Endometrium (tissue), 2 donors: ENCODE data around the gene NHLRC3.
"Not testable (repeated sequence)": the region's sequence is repeated elsewhere in the genome, so short reads cannot be mapped to it uniquely, and the experiment has no call there.

Experiments
- FAIRE-seq: peaks from 2 replicates; lab custom pipeline; 2012; peaks lifted over from hg19 to GRCh38; lab: Jason Lieb, UNC
- donor health status: control.
- donor health status: control.

The NHLRC3 gene, protein sequence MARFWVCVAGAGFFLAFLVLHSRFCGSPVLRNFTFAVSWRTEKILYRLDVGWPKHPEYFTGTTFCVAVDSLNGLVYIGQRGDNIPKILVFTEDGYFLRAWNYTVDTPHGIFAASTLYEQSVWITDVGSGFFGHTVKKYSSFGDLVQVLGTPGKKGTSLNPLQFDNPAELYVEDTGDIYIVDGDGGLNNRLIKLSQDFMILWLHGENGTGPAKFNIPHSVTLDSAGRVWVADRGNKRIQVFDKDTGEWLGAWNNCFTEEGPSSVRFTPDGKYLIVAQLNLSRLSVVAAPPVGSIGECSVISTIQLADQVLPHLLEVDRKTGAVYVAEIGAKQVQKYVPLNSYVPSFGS

GRCh38 chr13:39037880-39038568 lies at the start of gene NHLRC3, which contains the start of gene PROSER1:
Gene NHLRC3 (plus strand): TSS chr13:39038456. CDS start chr13:39038640, 184 bp downstream.
Gene PROSER1 (minus strand): TSS chr13:39038089. CDS start chr13:39037242, 847 bp downstream.
- peak; percentile 86 for FAIRE-seq

- FAIRE-seq = no peak
These were observed 47.6 kb upstream of the NHLRC3 start, which contains the start of gene STOML3 for GRCh38 chr13:38990693-38991092. Gene STOML3 (minus strand): TSS chr13:38990831. CDS start chr13:38990721, 110 bp downstream.

DNA sequence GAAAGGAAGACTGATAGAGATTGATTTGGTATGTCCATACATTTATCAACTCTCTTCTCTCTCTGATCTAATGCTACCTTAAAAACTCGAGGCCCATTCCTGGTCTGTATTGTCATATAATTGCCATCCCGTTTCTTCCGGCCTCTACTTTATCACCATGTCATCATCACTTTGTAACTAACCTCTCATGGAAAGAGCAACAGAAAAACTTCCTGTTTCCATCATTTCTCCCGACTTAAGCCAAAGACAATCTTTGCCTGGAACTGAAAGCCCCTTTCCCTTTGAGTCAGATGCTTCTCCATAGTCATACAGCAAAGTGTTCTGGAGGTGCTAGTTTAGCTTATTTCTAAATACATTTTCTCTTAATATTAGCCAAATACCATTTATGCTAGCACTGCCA lies 44.9 kb upstream of the NHLRC3 start:
- no peak for FAIRE-seq

DNA sequence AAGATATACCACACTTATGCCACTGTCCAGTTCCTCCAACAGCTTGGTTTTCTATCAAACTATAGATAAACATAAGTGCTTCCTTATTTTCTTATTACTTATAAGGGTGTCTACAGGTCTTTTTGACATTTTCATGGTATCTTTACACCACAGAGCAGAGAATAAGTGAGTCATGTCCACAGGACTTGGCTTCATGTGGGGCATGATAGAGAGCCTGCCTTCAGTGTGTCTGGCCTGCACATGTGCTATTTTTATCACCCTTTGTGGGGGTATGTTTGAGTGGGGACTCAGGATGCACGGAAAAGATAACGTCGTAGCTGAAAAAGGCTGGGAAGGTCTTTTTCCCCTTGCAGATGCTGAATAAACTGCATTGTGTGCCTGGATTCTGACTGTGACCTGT lies 39.5 kb upstream of the NHLRC3 start:
- no peak for FAIRE-seq

- FAIRE-seq = not testable (repeated sequence)
These were observed 31.7 kb upstream of the NHLRC3 start for GRCh38 chr13:39006371-39007111.

GRCh38 chr13:39012608-39013007 lies 25.6 kb upstream of the NHLRC3 start:
- no peak for FAIRE-seq

GRCh38 chr13:39013462-39013861 lies 24.8 kb upstream of the NHLRC3 start:
- FAIRE-seq = no peak

DNA sequence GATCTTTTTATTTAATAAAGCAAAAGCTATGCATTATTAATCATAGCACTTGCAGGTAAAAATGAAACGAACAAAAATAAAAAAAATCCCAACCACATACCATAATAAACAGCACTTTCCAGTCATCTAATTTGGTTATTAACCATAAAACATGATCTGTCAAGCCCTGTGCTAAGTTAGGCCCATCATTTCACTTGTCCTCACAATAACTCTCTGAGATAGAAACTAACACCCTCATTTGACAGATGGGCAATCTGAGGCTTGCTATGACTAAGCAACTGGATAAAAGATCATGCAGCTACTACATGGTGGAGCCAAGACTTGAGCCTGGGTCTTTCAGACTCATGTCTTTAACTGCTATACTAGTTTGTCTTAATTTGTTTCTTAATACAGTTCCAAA lies 22.2 kb upstream of the NHLRC3 start:
- FAIRE-seq = no peak

- peak; percentile 37 for FAIRE-seq
These were observed 21.5 kb upstream of the NHLRC3 start for GRCh38 chr13:39016787-39017186.

DNA sequence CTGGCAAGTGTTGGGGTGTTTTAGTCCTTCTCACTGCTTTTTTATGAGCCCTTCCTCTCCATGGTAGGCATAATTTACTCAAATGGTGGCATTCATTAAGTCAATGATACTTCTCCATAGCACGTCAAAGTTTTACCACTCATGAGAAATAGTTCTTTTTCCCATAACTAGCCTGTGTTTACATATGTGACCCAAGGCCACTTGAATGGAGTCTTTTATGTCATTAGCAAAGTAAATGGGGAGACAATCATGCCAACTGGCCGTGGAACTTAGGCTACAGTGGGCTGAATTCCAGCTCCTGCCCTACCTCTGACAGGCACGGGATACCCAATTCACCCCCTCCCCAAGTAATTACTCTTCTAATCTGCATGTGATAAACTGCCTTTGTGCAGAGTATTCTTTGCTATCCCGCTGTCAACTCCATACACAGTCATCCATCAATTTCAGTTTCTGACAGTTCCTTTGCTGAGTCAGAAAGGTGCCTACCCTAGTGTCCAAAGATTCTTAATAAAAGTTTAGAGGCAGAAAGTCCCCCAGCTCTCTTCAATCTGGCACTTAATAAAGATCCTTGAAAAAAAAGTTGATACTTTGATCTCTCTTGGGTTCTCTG lies 17.3 kb upstream of the NHLRC3 start:
- no peak for FAIRE-seq

DNA sequence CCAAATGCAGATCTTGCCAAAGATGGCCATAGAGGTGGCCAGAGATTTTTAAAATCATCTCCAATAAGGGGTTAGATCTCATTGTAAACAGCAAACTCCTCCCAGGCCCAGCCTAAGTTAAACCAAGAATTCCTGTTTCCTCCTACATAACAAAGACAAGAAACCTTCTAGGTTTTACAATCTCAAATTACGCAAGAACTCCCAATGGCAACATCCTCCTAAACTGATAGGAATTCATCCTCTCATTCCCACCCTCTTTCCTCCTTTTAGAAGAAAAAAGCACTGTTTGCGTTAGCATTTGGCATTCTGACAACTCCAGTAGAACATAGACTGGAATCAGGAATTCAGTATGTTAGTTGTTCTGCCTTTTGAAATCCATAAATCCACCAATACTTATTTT lies 14.9 kb upstream of the NHLRC3 start:
- FAIRE-seq = no peak

- FAIRE-seq = no peak
These were observed 14.5 kb upstream of the NHLRC3 start for GRCh38 chr13:39023761-39024160.

DNA sequence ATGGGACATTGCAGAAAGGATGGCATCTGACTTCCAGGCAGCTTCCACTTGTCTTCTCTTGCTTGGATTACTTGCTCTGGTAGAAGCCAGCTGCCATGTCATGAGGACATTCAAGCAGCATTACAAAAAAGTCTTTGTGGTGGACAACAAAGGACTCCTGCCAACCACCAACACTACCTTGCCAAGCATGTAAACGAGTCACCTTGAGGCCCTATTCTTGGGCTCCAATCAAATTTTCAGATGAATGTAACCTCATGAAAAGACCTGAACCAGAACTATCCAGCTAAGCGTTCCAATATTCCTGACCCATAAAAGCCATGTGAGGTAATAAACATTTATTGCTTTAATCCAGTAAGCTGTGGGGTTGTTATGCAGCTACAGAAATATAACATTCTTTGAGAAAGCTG lies 12.8 kb upstream of the NHLRC3 start:
- FAIRE-seq = no peak

- no peak for FAIRE-seq
These were observed 6.1 kb upstream of the NHLRC3 start for GRCh38 chr13:39032150-39032549.

- no peak for FAIRE-seq
These were observed 4.2 kb upstream of the NHLRC3 start for GRCh38 chr13:39034085-39034484.

- no peak for FAIRE-seq
These were observed 3.1 kb upstream of the NHLRC3 start for GRCh38 chr13:39035204-39035603.

DNA sequence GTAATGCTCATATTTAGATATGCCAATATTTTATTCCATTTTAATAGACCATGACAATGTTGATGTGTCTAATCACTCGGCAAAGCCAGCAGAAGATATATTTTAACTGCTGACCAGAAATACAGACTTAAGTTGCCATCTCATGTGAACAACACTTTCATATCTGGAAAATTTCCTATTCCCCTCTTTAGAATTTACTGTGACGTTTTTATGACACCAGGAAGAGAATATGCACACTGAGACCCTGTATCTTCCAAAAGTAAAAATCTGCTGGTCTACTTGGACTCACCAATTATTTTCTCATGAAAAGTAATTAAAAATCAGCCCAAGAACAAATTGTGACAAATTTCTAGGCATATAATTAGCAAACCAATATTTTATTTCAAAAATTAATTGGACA lies 2.5 kb upstream of the NHLRC3 start:
- FAIRE-seq = peak; percentile 29

DNA sequence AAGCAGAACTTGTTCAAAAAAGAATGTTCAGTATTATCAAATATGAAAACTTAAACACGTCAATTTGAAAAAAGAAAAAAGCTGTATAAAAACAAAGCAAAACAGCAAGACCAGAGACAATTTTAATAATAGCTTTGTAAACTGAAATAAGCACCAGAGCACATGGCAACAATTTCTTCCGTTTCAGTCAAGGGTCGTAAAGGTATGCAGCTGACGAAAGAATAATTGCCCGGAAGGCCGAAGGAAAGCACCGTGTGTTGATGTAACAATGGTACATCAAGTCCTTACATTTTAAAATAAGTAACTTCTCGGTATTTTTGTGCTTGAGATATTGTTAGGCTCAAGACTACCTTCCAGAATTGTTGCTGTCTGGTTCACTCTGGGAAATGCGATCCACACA lies 2.0 kb upstream of the NHLRC3 start:
- no peak for FAIRE-seq

DNA sequence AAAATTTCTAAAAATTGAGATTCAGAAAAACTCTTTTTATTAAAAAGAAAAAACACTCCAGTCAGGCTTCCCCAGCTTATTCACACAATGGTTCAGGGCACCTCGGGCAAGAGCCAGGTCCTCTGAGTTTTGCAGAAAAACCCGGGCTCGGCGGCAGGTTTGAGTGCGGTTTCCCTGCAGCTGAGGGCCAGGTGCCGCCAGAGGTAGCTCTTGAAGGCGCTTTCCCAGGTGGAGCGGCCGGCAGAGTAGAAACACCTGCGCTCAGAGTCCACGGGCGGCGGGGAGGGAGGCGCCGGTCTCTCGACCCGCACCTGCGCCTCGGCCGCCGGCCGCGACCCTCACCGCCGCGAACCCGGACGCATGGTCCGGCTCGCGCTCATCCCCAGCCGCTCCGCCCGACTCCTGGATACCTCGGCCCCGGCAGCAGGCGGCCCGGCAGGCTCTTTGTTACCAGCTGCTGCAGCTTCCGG lies 811 bp upstream of the NHLRC3 start:
- FAIRE-seq = no peak

- FAIRE-seq = no peak
These were observed 344 bp downstream of the NHLRC3 start for GRCh38 chr13:39038569-39039030.

DNA sequence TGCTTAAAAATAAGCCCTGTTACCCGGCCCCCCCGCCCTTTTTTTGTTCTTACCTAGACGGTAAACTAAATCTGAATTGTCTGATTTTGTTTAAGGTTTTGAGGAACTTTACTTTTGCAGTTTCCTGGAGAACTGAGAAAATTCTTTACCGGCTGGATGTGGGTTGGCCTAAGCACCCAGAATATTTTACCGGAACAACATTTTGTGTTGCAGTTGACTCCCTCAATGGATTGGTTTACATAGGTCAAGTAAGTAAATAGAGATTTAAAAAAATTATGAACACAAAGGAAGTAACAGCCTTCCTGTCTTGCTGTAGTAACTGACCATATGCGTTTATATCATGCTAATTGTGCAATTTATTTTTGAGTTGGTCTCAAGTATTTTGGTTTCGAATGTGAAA lies 785 bp downstream of the NHLRC3 start:
- FAIRE-seq = peak; percentile 35

GRCh38 chr13:39040206-39040605 lies 1.9 kb downstream of the NHLRC3 start:
- FAIRE-seq = no peak
